ENCODE measurements around the gene SLC43A2. TPM values are rescaled to one million over a fixed set of nuclear protein-coding genes. Genes with fewer than 3 reads are reported as not detected.

Gene SLC43A2
- total RNA-seq, 1 donor from 2014 or later = 44.6 TPM

DNA sequence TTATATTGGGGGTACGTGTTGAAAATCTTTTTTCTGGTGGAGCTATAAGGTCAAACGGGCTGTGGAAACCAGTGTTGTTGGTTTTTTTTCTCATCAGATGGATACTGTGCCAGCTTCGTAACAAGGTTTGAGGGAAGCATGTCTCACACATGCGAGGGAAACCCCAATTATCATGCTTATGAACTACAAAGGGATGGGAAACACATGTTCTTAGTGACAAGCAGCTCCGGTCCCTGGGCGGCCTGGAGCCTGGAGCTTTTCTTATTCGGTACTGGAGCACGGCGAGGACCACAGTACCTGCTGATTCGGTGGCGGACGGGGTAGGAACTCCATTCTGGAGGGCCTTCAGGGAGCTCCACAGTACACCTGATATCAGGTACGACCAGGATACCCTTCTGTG is 12.5 kb downstream of the SLC43A2 start:
- Histone ChIP-seq H3K27me3 (ENCODE audit: low read depth) (no peaks in the 10 kb centered on the region), H3K4me1 (peaks cover 34% of the 10 kb centered on the region), H3K27ac (no peak overlapping the region), H3K9me3 (no peaks in the 10 kb centered on the region), H3K4me3 (no peak overlapping the region), H3K36me3 (peaks cover 55% of the 10 kb centered on the region)
- no peak for DNase-seq
- ATAC-seq = no peak
- TF ChIP-seq, protein P1, sequence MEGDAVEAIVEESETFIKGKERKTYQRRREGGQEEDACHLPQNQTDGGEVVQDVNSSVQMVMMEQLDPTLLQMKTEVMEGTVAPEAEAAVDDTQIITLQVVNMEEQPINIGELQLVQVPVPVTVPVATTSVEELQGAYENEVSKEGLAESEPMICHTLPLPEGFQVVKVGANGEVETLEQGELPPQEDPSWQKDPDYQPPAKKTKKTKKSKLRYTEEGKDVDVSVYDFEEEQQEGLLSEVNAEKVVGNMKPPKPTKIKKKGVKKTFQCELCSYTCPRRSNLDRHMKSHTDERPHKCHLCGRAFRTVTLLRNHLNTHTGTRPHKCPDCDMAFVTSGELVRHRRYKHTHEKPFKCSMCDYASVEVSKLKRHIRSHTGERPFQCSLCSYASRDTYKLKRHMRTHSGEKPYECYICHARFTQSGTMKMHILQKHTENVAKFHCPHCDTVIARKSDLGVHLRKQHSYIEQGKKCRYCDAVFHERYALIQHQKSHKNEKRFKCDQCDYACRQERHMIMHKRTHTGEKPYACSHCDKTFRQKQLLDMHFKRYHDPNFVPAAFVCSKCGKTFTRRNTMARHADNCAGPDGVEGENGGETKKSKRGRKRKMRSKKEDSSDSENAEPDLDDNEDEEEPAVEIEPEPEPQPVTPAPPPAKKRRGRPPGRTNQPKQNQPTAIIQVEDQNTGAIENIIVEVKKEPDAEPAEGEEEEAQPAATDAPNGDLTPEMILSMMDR (IDR thresholded peaks at IDR 0.05) = no peak
- intact Hi-C loops (cut with DNase I) = no loop called here

DNA sequence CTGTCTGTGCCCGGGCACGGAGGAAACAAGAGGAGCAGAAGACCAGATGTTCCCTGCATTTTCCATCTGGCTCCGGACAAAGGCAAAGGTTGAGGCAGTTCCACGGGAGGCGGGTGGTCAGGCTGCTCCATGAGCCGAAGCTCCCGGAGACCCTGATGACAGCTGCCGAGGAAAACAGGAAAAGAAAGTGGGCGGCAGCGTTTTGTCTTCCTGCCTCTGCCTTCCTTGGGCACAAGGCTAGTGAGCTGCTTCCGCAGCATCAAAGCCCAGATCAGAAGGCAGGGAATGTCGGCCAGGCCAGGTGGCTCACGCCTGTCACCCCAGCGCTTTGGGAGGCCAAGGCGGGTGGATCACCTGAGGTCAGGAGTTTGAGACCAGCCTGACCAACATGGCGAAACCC is 16.2 kb downstream of the SLC43A2 start:
- Histone ChIP-seq H3K27me3 (ENCODE audit: low read depth) (no peaks in the 10 kb centered on the region), H3K4me1 (peaks cover 30% of the 10 kb centered on the region), H3K9me3 (no peaks in the 10 kb centered on the region), H3K4me3 (no peak overlapping the region), H3K36me3 (peaks cover 33% of the 10 kb centered on the region), H3K27ac (peak overlapping the region; percentile 53)
- ATAC-seq (no peak), DNase-seq (no peak)
- intact Hi-C loops (cut with DNase I) = no loop called here
- TF ChIP-seq, protein P1 (IDR thresholded peaks at IDR 0.05) = no peak

DNA sequence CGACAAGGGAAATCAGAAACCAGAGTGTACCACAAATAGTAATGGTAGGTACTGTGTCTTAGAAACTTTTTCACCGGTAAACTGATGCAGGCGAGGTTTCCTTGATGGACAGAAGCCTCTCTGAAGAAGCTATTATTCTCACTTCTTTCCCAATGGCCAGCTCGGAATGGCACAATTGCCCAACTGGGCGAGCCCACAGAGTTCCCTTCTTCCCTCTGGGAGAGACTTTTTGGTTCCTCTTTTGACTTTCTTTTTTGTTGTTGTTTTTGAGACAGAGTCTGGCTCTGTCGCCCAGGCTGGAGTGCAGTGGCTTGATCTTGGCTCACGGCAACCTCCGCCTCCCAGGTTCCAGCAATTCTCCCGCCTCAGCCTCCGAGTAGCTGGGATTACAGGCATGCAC is 16.9 kb downstream of the SLC43A2 start:
- Histone ChIP-seq H3K36me3 (peaks cover 26% of the 10 kb centered on the region), H3K27ac (peak overlapping the region; percentile 53)

DNA sequence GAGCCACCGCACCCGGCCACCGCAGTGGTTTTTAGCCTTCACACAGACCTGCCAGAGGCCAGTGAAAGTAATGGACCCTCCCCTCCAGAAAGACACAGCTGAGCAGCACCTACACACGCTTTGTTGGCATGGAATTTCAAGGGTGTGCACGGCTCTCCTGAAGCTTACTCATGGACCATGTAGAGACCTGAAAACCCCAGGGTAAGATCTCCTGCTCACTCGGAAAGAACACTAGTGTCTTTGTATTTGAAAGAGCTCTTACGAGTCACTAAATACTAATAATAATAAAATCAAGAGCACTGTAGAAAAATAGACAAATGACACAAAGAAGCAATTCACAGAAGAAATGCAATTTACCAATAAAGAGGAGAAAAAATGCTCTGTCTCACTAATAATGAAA is 20.0 kb downstream of the SLC43A2 start:
- Histone ChIP-seq H3K4me1 (peaks cover 46% of the 10 kb centered on the region), H3K9me3 (no peaks in the 10 kb centered on the region), H3K36me3 (peaks cover 24% of the 10 kb centered on the region), H3K27ac (peak overlapping the region; percentile 76), H3K27me3 (ENCODE audit: low read depth) (no peaks in the 10 kb centered on the region), H3K4me3 (no peak overlapping the region)
- intact Hi-C loops (cut with DNase I) = no loop called here
- TF ChIP-seq, protein P1 (IDR thresholded peaks at IDR 0.05) = no peak
- no peak for ATAC-seq
- no peak for DNase-seq

More for the DNA sequence above, 16.9 kb downstream of the SLC43A2 start:
- Histone ChIP-seq H3K4me3 (no peak overlapping the region), H3K27me3 (ENCODE audit: low read depth) (no peaks in the 10 kb centered on the region), H3K9me3 (no peaks in the 10 kb centered on the region), H3K4me1 (peaks cover 29% of the 10 kb centered on the region)
- ATAC-seq (peak; percentile 28 to 31), DNase-seq (no peak)
- intact Hi-C loops (cut with DNase I) = no loop called here
- TF ChIP-seq, protein P1 (IDR thresholded peaks at IDR 0.05) = no peak

DNA sequence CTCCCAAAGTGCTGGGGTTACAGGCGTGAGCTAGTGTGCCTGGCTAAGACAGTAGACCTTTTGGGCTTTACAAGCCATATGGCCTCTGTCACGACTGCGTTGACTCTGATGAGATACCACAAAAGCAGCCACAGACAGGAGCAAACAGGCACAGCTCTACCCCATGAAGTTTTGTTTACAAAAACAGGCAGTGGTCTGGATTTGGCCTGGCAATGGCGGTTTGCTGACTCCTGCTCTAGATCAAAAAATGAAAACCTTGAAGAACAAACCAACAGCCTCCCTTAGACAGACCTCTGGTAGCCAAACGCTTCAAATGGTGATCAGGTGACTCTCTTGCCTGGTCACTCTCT is 20.7 kb downstream of the SLC43A2 start:
- intact Hi-C loops (cut with DNase I) = no loop called here
- Histone ChIP-seq H3K9me3 (no peaks in the 10 kb centered on the region), H3K4me1 (peaks cover 43% of the 10 kb centered on the region), H3K4me3 (no peak overlapping the region), H3K27ac (peak overlapping the region; percentile 76), H3K36me3 (peaks cover 24% of the 10 kb centered on the region), H3K27me3 (ENCODE audit: low read depth) (no peaks in the 10 kb centered on the region)
- ATAC-seq = no peak
- no peak for DNase-seq
- TF ChIP-seq, protein P1 (IDR thresholded peaks at IDR 0.05) = no peak

Measured in lower lobe of right lung (tissue), 2 donors.